Neutrophil (primary cell): ENCODE measurements around the gene PRKCE.
"Not testable (repeated sequence)": the region's sequence is repeated elsewhere in the genome, so short reads cannot be mapped to it uniquely, and the experiment has no call there.

Experiments used
- H3K27ac ChIP-seq: fragments of 200-600 bp; sonication (generic); 2 replicates; pipeline ENCODE4 v1.5.1; 2016; ENCODE audit warnings: mild to moderate bottlenecking, moderate library complexity
- H3K27me3 ChIP-seq: fragments of 200-600 bp; sonication (generic); 2 replicates; pipeline ENCODE4 v1.6.0; 2016; ENCODE audit warnings: mild to moderate bottlenecking
- H3K36me3 ChIP-seq: fragments of 200-600 bp; sonication (generic); 2 replicates; pipeline ENCODE4 v1.5.1; 2017
- H3K4me1 ChIP-seq, 2 experiments: fragments of 200-600 bp in 1 of 2; sonication (generic) in 1 of 2; 1 replicate in 1 of 2; 2 replicates in 1 of 2; pipeline versions ENCODE4 v1.5.1 to v1.6.1; 2013 to 2016; ENCODE audit warnings: low read depth in 1 of 2, low read length in 1 of 2, mild to moderate bottlenecking in 1 of 2, moderate library complexity in 1 of 2; ENCODE audit not compliant: control insufficient read depth in 1 of 2, insufficient read depth in 1 of 2
- H3K4me3 ChIP-seq, 2 experiments: fragments of 200-600 bp in 1 of 2; sonication (generic) in 1 of 2; 1 replicate in 1 of 2; 2 replicates in 1 of 2; pipeline ENCODE4 v1.5.1; 2013 to 2016; ENCODE audit warnings: low read depth in 1 of 2, low read length in 1 of 2, mild to moderate bottlenecking in 1 of 2, moderate library complexity in 1 of 2
- H3K9me3 ChIP-seq: fragments of 200-600 bp; sonication (generic); 2 replicates; pipeline ENCODE4 v1.5.1; 2016
- TF ChIP-seq, protein P1 (sequence below): fragments of 200-600 bp; sonication (generic); IDR thresholded peaks from 2 replicates; pipeline ENCODE4 v1.5.1; 2016; ENCODE audit warnings: antibody characterized with exemption

PRKCE gene

DNA sequence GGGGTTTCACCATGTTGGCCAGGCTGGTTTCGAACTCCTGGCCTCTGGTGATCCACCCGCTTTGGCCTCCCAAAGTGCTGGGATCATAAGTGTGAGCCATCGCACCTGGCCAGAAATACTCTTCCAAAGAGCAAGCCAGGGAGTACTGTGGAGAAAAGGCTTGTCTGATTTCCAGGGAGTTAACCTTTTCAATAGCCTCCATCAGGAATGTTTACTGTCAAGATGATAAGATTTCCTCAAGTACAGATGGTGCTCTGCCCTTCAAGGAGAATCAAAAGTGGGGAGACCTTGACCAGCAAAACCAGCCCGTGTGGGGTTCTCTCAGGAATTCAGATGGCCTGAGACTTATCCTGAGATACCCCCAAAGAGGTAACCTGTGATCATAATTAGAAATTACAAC lies 237.2 kb downstream of the PRKCE start:
- no peaks in the 10 kb centered on the region for H3K9me3 ChIP-seq
- no peaks in the 10 kb centered on the region for H3K27me3 ChIP-seq
- H3K4me3 ChIP-seq, result no peak overlapping the region
- no peaks in the 10 kb centered on the region for H3K36me3 ChIP-seq
- H3K4me1 ChIP-seq, result peaks cover 68 to 74% of the 10 kb centered on the region in 2 experiments
- H3K27ac ChIP-seq, result peak overlapping the region; percentile 80
- TF ChIP-seq, protein P1, sequence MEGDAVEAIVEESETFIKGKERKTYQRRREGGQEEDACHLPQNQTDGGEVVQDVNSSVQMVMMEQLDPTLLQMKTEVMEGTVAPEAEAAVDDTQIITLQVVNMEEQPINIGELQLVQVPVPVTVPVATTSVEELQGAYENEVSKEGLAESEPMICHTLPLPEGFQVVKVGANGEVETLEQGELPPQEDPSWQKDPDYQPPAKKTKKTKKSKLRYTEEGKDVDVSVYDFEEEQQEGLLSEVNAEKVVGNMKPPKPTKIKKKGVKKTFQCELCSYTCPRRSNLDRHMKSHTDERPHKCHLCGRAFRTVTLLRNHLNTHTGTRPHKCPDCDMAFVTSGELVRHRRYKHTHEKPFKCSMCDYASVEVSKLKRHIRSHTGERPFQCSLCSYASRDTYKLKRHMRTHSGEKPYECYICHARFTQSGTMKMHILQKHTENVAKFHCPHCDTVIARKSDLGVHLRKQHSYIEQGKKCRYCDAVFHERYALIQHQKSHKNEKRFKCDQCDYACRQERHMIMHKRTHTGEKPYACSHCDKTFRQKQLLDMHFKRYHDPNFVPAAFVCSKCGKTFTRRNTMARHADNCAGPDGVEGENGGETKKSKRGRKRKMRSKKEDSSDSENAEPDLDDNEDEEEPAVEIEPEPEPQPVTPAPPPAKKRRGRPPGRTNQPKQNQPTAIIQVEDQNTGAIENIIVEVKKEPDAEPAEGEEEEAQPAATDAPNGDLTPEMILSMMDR, result no peak

DNA sequence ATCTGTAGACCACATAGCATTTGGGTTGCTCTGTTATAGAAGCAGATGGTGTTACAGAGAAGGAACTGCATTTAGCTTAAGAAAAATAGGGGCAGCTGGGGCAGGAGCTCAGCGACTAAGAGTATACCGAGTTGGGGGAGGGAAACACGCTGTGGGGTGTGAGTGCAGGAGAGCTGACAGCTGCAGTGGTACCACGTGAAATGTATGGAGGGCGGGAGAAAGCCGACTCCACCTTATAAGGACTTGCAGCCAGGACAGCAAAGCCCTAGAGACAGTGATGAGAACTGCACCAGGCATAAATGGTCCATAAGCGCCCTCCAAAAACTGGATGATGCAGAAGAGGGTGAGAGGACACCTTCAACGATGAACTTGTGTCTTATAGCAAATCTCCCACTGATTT lies 237.6 kb downstream of the PRKCE start:
- Histone ChIP-seq H3K4me1 (peaks cover 68 to 74% of the 10 kb centered on the region in 2 experiments), H3K9me3 (no peaks in the 10 kb centered on the region), H3K36me3 (no peaks in the 10 kb centered on the region), H3K4me3 (no peak overlapping the region), H3K27ac (peak overlapping the region; percentile 80), H3K27me3 (no peaks in the 10 kb centered on the region)
- TF ChIP-seq, protein P1, result no peak

GRCh38 chr2:45889620-45890370 lies 238.3 kb downstream of the PRKCE start:
- no peak overlapping the region for H3K4me3 ChIP-seq
- peak overlapping the region; percentile 80 for H3K27ac ChIP-seq
- peaks cover 68 to 74% of the 10 kb centered on the region in 2 experiments for H3K4me1 ChIP-seq
- no peaks in the 10 kb centered on the region for H3K36me3 ChIP-seq
- H3K27me3 ChIP-seq, result no peaks in the 10 kb centered on the region
- TF ChIP-seq, protein P1, result no peak
- H3K9me3 ChIP-seq, result no peaks in the 10 kb centered on the region

DNA sequence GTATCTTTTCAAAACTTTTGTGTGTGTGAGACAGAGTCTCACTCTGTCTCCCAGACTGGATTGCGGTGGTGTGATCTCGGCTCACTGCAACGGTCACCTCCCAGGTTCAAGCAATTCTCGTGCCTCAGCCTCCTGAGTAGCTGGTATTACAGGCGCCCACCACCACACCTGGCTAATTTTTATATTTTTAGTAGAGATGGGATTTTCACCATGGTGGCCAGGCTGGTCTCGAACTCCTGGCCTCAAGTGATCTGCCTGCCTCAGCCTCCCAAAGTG lies 238.8 kb downstream of the PRKCE start:
- H3K4me3 ChIP-seq, H3K27me3 ChIP-seq, H3K36me3 ChIP-seq, H3K9me3 ChIP-seq: not testable (repeated sequence)
- peak overlapping the region; percentile 80 for H3K27ac ChIP-seq
- H3K4me1 ChIP-seq, result peaks cover 68 to 74% of the 10 kb centered on the region in 2 experiments

DNA sequence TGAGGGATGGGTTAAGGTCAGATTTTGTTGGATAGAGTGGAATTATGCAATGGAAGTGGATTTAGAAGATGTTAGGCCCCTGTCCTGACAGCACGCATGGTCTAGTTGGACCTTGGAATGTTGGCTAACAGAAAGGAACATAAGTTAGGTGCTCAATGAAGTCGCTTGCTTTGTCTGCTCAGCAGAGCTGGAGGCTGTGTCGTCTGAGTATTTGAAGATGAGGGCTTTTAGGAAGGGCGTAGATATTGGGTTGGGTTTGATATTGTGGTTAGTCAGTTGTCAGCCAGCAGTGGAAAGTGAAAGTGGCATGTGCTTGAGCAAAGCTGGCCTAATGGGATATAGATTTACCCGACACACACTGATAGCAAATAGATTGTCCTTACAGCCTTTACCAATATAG lies 239.3 kb downstream of the PRKCE start:
- H3K36me3 ChIP-seq, result no peaks in the 10 kb centered on the region
- no peaks in the 10 kb centered on the region for H3K9me3 ChIP-seq
- H3K27ac ChIP-seq, result peak overlapping the region; percentile 80
- H3K27me3 ChIP-seq, result no peaks in the 10 kb centered on the region
- no peak overlapping the region for H3K4me3 ChIP-seq
- TF ChIP-seq, protein P1, result no peak
- peaks cover 67 to 72% of the 10 kb centered on the region in 2 experiments for H3K4me1 ChIP-seq

- Histone ChIP-seq H3K4me3 (no peak overlapping the region), H3K9me3 (no peaks in the 10 kb centered on the region), H3K4me1 (peaks cover 56 to 61% of the 10 kb centered on the region in 2 experiments), H3K27ac (no peak overlapping the region), H3K36me3 (no peaks in the 10 kb centered on the region), H3K27me3 (no peaks in the 10 kb centered on the region)
- TF ChIP-seq, protein P1, result no peak
Measured at GRCh38 chr2:45891719-45892424, 240.4 kb downstream of the PRKCE start.
